Mammary epithelial cell (primary cell): ENCODE data around the gene ZNF839.

ENCODE experiments used
- CTCF ChIP-seq, 2 donors: IDR thresholded peaks in 1 of 2; conservative IDR thresholded peaks in 1 of 2; 2 replicates each; pipeline ENCODE4 v1.5.1; 2011 to 2012; ENCODE audit warnings: inconsistent platforms in 2 of 2, low read length in 2 of 2, mild to moderate bottlenecking in 2 of 2, control low read depth in 1 of 2, low read depth in 1 of 2; ENCODE audit not compliant: insufficient read depth in 1 of 2; ENCODE audit errors: extremely low read depth in 1 of 2
- EZH2 ChIP-seq: IDR thresholded peaks from 2 replicates; pipeline ENCODE4 v1.6.1; 2012; ENCODE audit warnings: low read length, inconsistent platforms, borderline replicate concordance

DNA sequence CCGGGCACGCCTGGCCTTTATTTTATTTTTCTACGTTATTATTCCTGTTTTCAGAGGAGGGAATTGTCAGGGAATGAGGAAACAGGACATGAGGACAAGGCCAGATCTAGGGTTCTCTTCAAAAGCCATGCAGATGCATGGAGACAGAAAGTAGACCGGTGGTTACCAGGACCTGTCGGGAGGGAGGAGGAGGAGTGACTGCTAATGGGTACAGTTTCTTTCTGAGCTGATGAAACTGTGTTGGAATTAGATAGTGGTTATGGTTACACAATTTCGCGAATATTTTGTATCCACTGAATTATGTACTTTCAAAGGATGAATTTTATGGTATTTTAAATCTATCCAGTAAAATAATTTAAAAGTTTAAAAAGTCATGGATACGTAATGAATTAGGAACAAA, 11.3 kb downstream of the ZNF839 start:
- TF ChIP-seq EZH2 (no peak), CTCF (conservative IDR thresholded peaks at IDR 0.05 in 1 of 2, IDR thresholded peaks at IDR 0.05 in 1 of 2; ENCODE audit: extremely low read depth in 1 of 2, insufficient read depth in 1 of 2, low read depth in 1 of 2, low read length in 2 of 2) (no peak)
